Measurements from ENCODE around the gene GAB1. TPM values are rescaled to one million over a fixed set of nuclear protein-coding genes. Genes with fewer than 3 reads are reported as not detected.
A peak's percentile ranks its signal among the peaks of the same experiment; 100 is the strongest.
"Not testable (repeated sequence)": the region's sequence is repeated elsewhere in the genome, so short reads cannot be mapped to it uniquely, and the experiment has no call there.

Gene GAB1
- total RNA-seq, 6 donors from 2014 or later = 47.1 to 77.6 (median 56.9) TPM

DNA sequence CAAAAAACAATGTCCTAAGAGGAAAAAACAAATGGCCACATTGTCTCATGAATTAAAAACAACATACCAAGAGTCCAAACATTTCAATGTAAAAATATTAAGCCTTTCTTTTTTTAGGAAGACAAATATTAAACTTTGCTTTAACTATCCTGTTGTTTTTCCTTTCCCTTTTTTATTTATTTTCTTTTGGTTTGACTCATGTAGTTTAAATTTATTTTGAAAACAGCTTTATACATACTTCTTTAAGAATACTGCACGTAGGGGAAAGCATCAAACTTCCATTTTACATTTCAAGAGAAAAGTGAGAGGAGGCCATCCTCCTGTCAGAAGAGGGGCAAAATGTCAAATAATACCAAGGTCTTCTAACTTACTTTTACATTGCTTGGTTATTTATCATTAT, 8.7 kb downstream of the GAB1 start:
- WGBS, 2 donors = 71 to 75% methylated on average over 1 of the region's 1 CpG
- DNase-seq (no peak), ATAC-seq (ENCODE audit: low FRiP score in 2 of 2) (no peak)
- H3K4me1 ChIP-seq = peaks cover 14 to 44% (median 37%) of the 10 kb centered on the region in 4 donors
- no peaks in the 10 kb centered on the region for H3K36me3 ChIP-seq
- H3K27me3 ChIP-seq = no peaks in the 10 kb centered on the region
- H3K27ac ChIP-seq = peak overlapping the region in 2 of 4 donors; percentile 72 to 73
- H3K4me3 ChIP-seq = peak overlapping the region in 1 of 4 donors; percentile 2
- no peak for TF ChIP-seq EP300 (IDR thresholded peaks at IDR 0.05)
- TF ChIP-seq POLR2A (IDR thresholded peaks at IDR 0.05) = no peak
- no peak for TF ChIP-seq POLR2AphosphoS5 (IDR thresholded peaks at IDR 0.05)
- TF ChIP-seq, protein P1, sequence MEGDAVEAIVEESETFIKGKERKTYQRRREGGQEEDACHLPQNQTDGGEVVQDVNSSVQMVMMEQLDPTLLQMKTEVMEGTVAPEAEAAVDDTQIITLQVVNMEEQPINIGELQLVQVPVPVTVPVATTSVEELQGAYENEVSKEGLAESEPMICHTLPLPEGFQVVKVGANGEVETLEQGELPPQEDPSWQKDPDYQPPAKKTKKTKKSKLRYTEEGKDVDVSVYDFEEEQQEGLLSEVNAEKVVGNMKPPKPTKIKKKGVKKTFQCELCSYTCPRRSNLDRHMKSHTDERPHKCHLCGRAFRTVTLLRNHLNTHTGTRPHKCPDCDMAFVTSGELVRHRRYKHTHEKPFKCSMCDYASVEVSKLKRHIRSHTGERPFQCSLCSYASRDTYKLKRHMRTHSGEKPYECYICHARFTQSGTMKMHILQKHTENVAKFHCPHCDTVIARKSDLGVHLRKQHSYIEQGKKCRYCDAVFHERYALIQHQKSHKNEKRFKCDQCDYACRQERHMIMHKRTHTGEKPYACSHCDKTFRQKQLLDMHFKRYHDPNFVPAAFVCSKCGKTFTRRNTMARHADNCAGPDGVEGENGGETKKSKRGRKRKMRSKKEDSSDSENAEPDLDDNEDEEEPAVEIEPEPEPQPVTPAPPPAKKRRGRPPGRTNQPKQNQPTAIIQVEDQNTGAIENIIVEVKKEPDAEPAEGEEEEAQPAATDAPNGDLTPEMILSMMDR (IDR thresholded peaks at IDR 0.05) = no peak
- H3K9me3 ChIP-seq = no peaks in the 10 kb centered on the region

DNA sequence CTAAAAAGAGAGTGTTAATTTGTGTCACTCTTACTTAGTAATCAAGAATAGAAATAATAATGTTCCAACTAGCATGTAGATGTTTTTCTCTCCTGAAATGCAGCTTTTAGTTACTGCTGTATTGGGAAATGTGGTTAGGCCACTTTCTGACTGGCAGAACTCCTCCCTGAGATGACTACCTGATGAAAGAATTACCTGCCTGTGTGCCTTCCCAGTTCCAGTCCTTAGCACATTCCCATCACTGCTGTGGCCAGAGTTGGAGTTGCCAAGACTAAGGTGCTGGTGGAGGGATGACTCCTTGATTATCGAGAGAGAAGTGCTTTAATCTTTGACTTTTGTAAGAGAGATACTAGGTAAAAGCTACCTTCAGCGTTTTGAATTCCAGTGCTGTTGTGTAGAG, 9.5 kb downstream of the GAB1 start:
- no peaks in the 10 kb centered on the region for H3K27me3 ChIP-seq
- peaks cover 16 to 42% (median 33%) of the 10 kb centered on the region in 4 donors for H3K4me1 ChIP-seq
- DNase-seq = peak in 1 of 2 donors; percentile 75
- 64 to 65% methylated on average over 2 of the region's 2 CpGs for WGBS, 2 donors
- no peaks in the 10 kb centered on the region for H3K9me3 ChIP-seq
- peak overlapping the region in 2 of 4 donors; percentile 72 to 73 for H3K27ac ChIP-seq
- TF ChIP-seq, protein P1 (IDR thresholded peaks at IDR 0.05) = no peak
- TF ChIP-seq POLR2A (IDR thresholded peaks at IDR 0.05) = no peak
- TF ChIP-seq EP300 (IDR thresholded peaks at IDR 0.05) = peak in 2 of 4 donors; percentile 45 to 87
- TF ChIP-seq POLR2AphosphoS5 (IDR thresholded peaks at IDR 0.05) = peak; percentile 44 to 45
- H3K4me3 ChIP-seq = no peak overlapping the region
- ATAC-seq (ENCODE audit: low FRiP score in 2 of 2) = peak; percentile 69 to 88
- H3K36me3 ChIP-seq = no peaks in the 10 kb centered on the region

DNA sequence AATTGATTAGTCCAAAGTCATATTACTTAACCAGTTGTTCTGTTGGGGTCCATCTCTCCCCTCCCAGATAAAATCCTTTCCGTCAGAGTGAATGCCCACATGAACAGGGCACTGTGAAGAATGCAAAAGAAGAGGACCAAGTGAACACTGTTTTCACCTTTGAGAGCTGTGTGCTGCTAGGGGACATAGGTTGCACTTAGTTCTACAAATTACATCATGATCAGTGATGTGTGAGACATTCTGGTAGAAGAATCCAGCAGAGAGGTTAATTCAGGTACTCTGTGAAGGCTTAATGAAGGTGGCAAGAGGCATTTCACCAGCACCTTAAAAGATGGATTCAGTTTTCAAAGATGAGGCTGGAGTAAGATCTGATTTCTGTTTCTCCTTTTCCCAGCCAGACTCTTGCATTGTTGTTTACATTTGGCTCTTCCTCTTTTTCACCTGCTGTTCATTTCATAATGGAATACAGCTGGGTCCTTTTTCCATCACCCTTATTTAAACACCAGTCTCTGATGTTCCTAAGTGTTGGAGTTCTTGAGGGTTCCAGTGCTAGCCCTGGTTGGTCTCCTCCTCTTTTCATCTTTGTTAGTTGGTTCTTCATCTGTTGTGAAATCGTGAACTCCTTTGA, 10.9 kb downstream of the GAB1 start:
- WGBS, 2 donors = 63 to 70% methylated on average over 2 of the region's 2 CpGs
- Histone ChIP-seq H3K27ac (peak overlapping the region in 2 of 4 donors; percentile 23 to 72), H3K4me1 (peaks cover 30 to 53% (median 43%) of the 10 kb centered on the region in 4 donors), H3K27me3 (no peaks in the 10 kb centered on the region), H3K4me3 (no peak overlapping the region), H3K36me3 (no peaks in the 10 kb centered on the region), H3K9me3 (no peaks in the 10 kb centered on the region)
- TF ChIP-seq POLR2A (IDR thresholded peaks at IDR 0.05) = no peak
- TF ChIP-seq POLR2AphosphoS5 (IDR thresholded peaks at IDR 0.05) = no peak
- no peak for TF ChIP-seq EP300 (IDR thresholded peaks at IDR 0.05)
- TF ChIP-seq, protein P1 (IDR thresholded peaks at IDR 0.05) = no peak
- no peak for ATAC-seq (ENCODE audit: low FRiP score in 2 of 2)
- DNase-seq = no peak

DNA sequence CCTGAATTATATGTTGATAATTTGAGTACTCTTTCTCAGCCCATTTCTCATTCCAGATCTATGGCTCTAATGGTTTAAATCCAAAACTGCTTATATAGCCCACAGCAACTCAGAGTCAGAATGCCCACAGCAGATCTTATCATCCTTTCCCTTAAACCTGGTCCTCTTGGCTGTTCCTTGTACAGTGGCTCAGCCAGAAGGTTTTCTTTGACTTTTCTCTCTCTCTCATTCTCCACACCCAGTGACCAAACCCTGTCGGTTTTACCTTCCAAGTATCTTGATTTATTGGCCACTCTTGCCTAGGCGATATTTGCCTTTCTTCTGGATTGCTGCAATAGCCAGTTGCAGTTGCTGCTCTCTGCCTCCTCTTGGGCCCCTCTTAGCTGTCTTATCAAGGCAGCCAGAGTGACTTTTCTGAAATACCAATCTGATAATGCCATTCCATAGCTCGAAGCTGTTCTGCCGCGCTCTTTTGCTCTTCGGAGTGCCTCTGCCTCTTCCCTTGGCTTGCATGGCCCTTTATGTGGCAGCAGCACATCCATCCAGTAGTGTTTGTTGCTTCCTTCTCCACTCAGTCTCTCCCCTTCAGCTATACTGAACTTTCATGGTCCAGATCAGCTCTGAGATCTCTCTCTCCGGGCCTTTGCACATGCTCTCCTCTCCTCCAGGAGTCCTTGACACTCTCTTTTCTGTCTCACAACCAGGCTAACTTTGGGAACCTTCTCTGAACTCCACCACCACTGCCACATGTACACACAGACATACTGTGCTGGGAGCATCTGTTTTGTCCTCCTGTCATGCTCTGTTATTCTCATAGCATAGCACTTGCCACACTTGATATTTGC, 11.8 kb downstream of the GAB1 start:
- Histone ChIP-seq H3K27ac (no peak overlapping the region), H3K27me3 (no peaks in the 10 kb centered on the region), H3K4me1 (peaks cover 37 to 57% (median 45%) of the 10 kb centered on the region in 4 donors), H3K4me3 (no peak overlapping the region), H3K9me3 (no peaks in the 10 kb centered on the region), H3K36me3 (no peaks in the 10 kb centered on the region)
- ATAC-seq (ENCODE audit: low FRiP score in 2 of 2) = peak in 1 of 2 donors; percentile 12
- TF ChIP-seq, protein P1 (IDR thresholded peaks at IDR 0.05) = no peak
- TF ChIP-seq POLR2AphosphoS5 (IDR thresholded peaks at IDR 0.05) = no peak
- no peak for TF ChIP-seq POLR2A (IDR thresholded peaks at IDR 0.05)
- TF ChIP-seq EP300 (IDR thresholded peaks at IDR 0.05) = no peak
- WGBS, 2 donors = 59 to 60% methylated on average over 7 of the region's 7 CpGs
- no peak for DNase-seq

DNA sequence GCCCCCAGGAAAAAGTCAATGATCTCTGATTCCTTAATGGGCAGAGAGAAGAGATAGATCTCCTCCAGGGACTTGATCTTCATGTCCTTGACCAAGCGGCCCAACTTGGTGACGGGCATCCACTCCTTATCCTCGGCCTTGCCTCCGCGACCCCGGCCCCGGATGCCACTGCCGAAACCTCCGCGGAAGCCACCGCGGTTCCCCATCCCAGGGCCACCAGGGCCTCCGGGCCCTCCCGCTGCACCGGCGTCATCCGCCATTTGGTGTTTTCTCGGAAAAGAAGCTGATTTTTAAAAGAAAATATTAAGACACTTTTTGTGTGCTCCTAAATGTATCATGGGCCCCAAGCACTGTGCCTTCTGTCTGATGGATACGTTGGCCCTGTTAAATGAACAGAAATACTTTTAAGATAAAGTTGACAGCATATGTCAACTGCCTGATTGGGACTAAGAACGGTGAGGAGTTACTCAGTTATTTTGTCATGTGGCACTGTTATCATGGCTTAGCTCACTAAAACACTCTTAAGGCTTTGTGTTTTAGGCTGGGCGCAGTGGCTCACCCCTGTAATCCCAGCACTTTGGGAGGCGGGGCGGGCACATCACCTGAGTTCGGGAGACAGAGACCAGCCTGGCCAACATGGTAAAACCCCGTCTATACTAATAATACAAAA, 13.3 kb downstream of the GAB1 start:
- H3K4me3 ChIP-seq; ATAC-seq (ENCODE audit: low FRiP score in 2 of 2); H3K36me3 ChIP-seq; H3K27ac ChIP-seq; H3K27me3 ChIP-seq; H3K9me3 ChIP-seq: not testable (repeated sequence)
- peaks cover 33 to 52% (median 41%) of the 10 kb centered on the region in 4 donors for H3K4me1 ChIP-seq
- DNase-seq = peak in 1 of 2 donors; percentile 72
- WGBS, 2 donors = 97 to 98% methylated on average over 25 of the region's 25 CpGs

All from upper lobe of left lung (tissue), 6 donors.